ENCODE measurements around the gene ABL2.
"Not testable (repeated sequence)": the region's sequence is repeated elsewhere in the genome, so short reads cannot be mapped to it uniquely, and the experiment has no call there.

Gene ABL2

DNA sequence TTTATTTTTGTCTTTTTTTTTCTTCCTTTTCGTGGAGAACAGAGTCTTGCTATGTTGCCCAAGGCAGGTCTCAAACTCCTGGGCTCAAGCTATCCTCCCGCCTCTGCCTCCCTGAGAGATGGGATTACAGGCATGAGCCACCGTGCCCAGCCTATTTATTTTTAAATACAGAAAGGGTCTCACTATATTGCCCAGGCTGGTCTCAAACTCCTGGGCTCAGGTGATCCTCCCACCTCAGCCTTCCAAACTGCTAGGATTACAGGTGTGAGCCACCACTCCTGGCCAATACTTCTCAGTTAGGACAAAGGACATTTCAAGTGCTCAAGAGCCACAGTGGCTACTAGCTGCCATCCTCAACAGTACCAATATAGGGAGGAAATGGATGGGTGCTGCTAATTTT lies 16.2 kb downstream of the ABL2 start:
- DNase-seq (ENCODE audit: low spot score) = not testable (repeated sequence)

GRCh38 chr1:179208681-179209477 lies 20.6 kb downstream of the ABL2 start:
- DNase-seq (ENCODE audit: low spot score) = no peak

- no peak for DNase-seq (ENCODE audit: low spot score)
Measured at GRCh38 chr1:179206812-179207211, 22.7 kb downstream of the ABL2 start.

GRCh38 chr1:179205284-179205683 lies 24.2 kb downstream of the ABL2 start:
- DNase-seq (ENCODE audit: low spot score) = peak; percentile 24

- DNase-seq (ENCODE audit: low spot score) = no peak
Measured at GRCh38 chr1:179202161-179202560, 27.3 kb downstream of the ABL2 start.

- no peak for DNase-seq (ENCODE audit: low spot score)
Measured at GRCh38 chr1:179200586-179200985, 28.9 kb downstream of the ABL2 start.

- DNase-seq (ENCODE audit: low spot score) = no peak
Measured at GRCh38 chr1:179197690-179198297, 31.7 kb downstream of the ABL2 start.

- not testable (repeated sequence) for DNase-seq (ENCODE audit: low spot score)
Measured at GRCh38 chr1:179195857-179196256, 33.6 kb downstream of the ABL2 start.

DNA sequence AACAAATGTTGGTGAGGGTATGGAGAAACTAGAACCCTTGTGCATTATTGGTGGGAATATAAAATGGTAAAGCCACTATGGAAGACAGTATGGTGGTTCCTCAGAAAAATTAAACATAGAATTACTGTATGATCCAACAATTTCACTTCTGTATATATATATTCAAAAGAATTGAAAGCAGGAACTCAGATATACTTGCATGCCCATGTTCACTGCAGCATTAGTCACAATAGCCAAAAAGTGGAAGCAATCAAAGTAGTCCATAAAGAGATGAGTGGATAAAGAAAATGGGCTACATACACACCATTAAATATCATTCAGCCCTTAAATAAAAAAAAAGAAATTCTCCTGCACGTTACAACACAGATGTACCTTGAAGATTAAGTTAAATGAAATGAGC lies 34.1 kb downstream of the ABL2 start:
- DNase-seq (ENCODE audit: low spot score) = no peak

- DNase-seq (ENCODE audit: low spot score) = no peak
Measured at GRCh38 chr1:179194068-179194537, 35.4 kb downstream of the ABL2 start.

- no peak for DNase-seq (ENCODE audit: low spot score)
Measured at GRCh38 chr1:179190861-179191260, 38.6 kb downstream of the ABL2 start.

DNA sequence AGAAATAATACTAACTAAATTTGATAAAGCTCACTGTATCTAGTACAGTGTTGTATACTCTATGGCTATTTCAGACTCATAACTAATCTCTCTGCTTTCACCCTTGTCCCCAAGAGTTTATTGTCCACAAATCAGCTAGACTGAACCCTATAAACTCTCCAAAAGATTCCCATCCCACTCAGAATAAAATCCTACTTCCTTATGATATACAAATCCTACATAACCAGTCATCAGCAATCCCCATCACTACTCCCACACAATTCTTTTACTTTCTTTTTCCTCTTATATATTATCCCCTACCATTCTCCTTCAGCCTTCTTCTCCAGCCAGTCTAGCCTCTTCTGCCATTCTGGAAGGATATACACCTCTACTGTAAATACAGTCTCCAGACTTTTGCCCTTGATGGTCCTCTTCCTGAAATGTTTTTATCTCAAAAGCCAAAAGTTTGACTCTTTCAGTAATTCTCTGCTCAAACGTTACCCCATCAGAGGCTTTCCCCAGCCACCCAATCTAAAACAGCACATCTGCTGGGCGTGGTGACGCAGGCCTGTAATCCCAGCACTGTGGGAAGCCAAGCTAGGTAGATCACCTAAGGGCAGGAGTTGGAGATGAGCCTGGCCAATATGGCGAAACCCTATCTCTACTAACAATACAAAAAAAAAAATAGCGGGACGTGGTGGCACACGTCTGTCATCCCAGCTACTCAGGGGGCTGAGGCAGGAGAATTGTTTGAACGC lies 41.6 kb downstream of the ABL2 start:
- DNase-seq (ENCODE audit: low spot score) = no peak

GRCh38 chr1:179187043-179187442 lies 42.4 kb downstream of the ABL2 start:
- DNase-seq (ENCODE audit: low spot score) = no peak

DNA sequence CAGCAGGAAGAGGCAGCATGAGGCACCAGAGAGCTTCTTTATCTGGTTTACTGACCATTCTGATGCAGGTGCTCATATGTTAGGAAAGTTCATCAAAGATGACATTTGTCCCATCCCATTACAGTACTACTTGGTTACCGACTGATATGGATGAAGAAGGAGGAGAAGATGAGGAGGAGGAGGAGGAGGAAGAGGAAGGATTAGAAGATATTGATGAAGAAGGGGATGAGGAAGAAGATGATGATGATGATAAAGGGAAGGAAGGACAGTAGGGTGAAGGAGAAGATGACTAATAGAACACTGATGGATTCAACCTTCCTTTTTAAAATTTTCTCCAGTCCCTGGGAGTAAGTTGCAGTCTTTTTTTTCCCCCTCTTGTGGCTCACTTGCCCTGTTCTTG lies 45.1 kb downstream of the ABL2 start:
- no peak for DNase-seq (ENCODE audit: low spot score)

DNA sequence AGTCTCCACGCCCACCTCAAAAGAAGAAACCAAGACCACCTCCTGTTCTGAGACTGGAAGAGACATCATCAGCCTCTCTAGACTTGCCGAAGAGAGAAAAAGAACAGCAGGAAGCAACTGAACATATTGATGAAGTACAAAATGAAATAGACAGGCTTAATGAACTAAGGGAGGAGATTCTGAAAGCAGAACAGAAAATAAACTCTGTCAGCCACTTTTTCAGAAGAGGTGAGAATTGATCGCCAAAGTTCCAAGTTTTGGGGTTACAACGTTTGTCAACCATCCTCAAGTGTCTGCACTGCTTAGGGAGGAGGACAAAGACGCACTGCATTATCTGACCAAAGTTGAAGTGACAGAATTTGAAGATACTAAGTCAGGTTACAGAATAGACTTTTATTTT lies 45.6 kb downstream of the ABL2 start:
- DNase-seq (ENCODE audit: low spot score) = no peak

DNA sequence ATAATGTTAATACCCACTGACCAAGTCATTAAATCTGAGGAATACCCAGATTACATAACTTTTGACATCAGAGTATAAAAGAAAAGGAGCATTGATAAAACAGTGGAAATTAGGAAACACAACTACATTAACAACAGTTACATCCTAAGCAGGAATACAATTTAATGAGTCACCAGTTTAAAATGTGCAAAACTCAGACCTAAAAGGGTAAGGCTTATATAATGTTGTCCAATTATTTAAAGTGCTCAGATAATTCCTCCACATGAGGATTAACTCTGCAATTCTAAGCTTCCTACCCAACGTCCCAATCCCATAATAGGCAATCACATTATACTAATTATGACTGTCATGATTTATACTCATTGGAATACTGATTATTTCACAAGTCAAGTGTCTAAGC lies 50.5 kb downstream of the ABL2 start:
- no peak for DNase-seq (ENCODE audit: low spot score)

- no peak for DNase-seq (ENCODE audit: low spot score)
Measured at GRCh38 chr1:179178183-179178582, 51.3 kb downstream of the ABL2 start.

GRCh38 chr1:179177615-179178014 lies 51.9 kb downstream of the ABL2 start:
- DNase-seq (ENCODE audit: low spot score) = no peak

- no peak for DNase-seq (ENCODE audit: low spot score)
Measured at GRCh38 chr1:179177182-179177581, 52.3 kb downstream of the ABL2 start.

DNA sequence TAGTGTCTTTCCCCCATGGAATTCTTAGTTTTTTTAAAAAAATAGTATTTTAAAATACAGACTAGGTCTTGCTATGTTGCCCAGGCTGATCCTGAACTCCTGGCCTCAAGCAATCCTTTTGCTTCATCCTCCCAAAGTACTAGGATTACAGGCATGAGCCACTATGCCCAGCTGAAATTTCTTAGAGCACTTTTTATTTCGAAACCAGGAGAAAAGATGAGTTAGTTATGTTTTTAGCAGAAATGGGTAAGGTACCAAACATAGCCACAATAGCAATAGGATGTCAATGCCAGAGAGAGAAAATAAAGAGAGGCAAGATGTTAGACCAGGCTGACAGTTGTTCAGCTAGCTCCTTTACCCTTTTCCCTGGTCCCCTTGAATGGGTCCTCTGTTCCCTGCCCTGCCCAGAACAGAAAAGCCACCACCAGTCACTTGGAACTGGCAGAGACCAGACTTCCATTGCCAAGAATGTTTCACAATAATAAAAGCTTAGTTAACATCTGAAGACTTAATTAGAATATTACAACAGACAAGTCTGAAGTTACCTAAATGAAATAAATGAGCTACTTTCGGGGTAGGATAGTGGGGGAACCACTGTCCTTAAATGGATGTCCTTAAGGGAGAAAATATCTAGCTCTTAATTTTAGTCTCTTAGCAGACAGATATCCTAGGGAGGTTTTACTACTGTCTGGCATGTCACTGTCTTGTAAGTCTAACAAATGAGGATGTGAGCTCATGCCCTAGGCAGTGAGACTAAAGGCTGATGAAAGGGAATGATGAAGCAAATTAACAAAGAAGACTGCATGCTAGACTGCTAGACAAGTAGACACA lies 54.3 kb downstream of the ABL2 start:
- DNase-seq (ENCODE audit: low spot score) = peak; percentile 12

- DNase-seq (ENCODE audit: low spot score) = not testable (repeated sequence)
Measured at GRCh38 chr1:179170468-179170770, 59.1 kb downstream of the ABL2 start.

All from RKO (cell line).